ENCODE results near the gene CLTCL1.

DNA sequence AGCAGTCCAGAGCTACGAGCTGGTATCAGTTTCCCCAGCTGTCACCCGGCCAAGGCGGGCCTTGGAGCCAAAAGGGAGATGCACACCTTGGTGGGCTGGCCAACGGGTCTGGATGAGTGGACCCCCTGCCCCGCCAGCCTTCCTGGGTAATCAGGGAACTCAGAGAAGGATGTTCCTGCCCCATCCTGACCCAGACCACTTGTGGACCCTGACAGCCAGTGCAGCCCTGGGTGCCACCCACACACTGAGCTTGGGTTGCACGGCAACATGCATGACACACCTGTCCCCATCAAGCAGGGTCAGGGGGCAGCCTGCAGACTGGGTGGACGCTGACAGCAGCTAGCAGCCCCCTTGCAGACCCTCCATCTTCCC is 121.6 kb downstream of the CLTCL1 start:
- TF ChIP-seq POLR2A (IDR thresholded peaks at IDR 0.05) = no peak
- TF ChIP-seq, protein P1, sequence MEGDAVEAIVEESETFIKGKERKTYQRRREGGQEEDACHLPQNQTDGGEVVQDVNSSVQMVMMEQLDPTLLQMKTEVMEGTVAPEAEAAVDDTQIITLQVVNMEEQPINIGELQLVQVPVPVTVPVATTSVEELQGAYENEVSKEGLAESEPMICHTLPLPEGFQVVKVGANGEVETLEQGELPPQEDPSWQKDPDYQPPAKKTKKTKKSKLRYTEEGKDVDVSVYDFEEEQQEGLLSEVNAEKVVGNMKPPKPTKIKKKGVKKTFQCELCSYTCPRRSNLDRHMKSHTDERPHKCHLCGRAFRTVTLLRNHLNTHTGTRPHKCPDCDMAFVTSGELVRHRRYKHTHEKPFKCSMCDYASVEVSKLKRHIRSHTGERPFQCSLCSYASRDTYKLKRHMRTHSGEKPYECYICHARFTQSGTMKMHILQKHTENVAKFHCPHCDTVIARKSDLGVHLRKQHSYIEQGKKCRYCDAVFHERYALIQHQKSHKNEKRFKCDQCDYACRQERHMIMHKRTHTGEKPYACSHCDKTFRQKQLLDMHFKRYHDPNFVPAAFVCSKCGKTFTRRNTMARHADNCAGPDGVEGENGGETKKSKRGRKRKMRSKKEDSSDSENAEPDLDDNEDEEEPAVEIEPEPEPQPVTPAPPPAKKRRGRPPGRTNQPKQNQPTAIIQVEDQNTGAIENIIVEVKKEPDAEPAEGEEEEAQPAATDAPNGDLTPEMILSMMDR (IDR thresholded peaks at IDR 0.05) = no peak
